ENCODE data around the gene SBSN.
A peak's percentile ranks its signal among the peaks of the same experiment; 100 is the strongest.

The SBSN gene

DNA sequence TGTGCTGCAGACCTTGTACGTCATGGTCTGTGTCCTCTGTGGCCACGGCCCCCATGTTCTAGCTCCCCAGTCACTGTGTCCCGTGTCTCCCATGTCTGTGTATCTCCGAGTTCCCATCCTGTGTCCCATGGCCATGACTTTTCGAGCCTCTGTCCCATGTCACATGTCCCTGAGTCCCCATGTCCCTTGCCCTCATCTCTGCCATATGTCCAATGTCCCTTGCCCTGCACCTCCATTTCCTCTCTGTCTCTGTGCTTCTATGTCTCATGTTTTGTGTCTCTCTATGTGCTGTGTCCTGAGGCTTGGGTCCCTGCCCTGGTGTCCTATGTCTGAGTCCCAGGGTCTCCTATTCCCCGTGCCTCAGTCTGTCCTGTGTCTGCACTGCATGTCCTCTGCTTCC lies 33.3 kb upstream of the SBSN start:
- TF ChIP-seq POLR2A (IDR thresholded peaks at IDR 0.05; ENCODE audit: low read depth, low read length) (no peak), SPI1 (IDR thresholded peaks at IDR 0.05; ENCODE audit: low read depth, low read length) (no peak), TAF1 (IDR thresholded peaks at IDR 0.05; ENCODE audit: low read depth, low read length) (no peak), POLR2AphosphoS5 (IDR thresholded peaks at IDR 0.05; ENCODE audit: low read depth, low read length) (no peak), POU2F2 (IDR thresholded peaks at IDR 0.05; ENCODE audit: low read depth, low read length) (no peak), PAX5 (IDR thresholded peaks at IDR 0.05; ENCODE audit: insufficient read depth, low read length, severe bottlenecking) (no peak)
- no peak for FAIRE-seq

GRCh38 chr19:35560677-35561076 lies 32.6 kb upstream of the SBSN start:
- FAIRE-seq: no peak
- no peak for DNase-seq (ENCODE audit: insufficient read length, low spot score)
- no peak for TF ChIP-seq POLR2AphosphoS5 (IDR thresholded peaks at IDR 0.05; ENCODE audit: low read depth, low read length)
- no peak for TF ChIP-seq TAF1 (IDR thresholded peaks at IDR 0.05; ENCODE audit: low read depth, low read length)
- no peak for TF ChIP-seq PAX5 (IDR thresholded peaks at IDR 0.05; ENCODE audit: insufficient read depth, low read length, severe bottlenecking)
- TF ChIP-seq POU2F2 (IDR thresholded peaks at IDR 0.05; ENCODE audit: low read depth, low read length): no peak
- no peak for TF ChIP-seq POLR2A (IDR thresholded peaks at IDR 0.05; ENCODE audit: low read depth, low read length)
- no peak for TF ChIP-seq SPI1 (IDR thresholded peaks at IDR 0.05; ENCODE audit: low read depth, low read length)

More for the DNA sequence above, 33.3 kb upstream of the SBSN start:
- no peak for DNase-seq (ENCODE audit: insufficient read length, low spot score)

GRCh38 chr19:35560271-35560670 lies 32.2 kb upstream of the SBSN start:
- FAIRE-seq (no peak), DNase-seq (ENCODE audit: insufficient read length, low spot score) (no peak)
- TF ChIP-seq TAF1 (IDR thresholded peaks at IDR 0.05; ENCODE audit: low read depth, low read length): no peak
- no peak for TF ChIP-seq POLR2AphosphoS5 (IDR thresholded peaks at IDR 0.05; ENCODE audit: low read depth, low read length)
- TF ChIP-seq POU2F2 (IDR thresholded peaks at IDR 0.05; ENCODE audit: low read depth, low read length): no peak
- TF ChIP-seq SPI1 (IDR thresholded peaks at IDR 0.05; ENCODE audit: low read depth, low read length): no peak
- TF ChIP-seq POLR2A (IDR thresholded peaks at IDR 0.05; ENCODE audit: low read depth, low read length): no peak
- TF ChIP-seq PAX5 (IDR thresholded peaks at IDR 0.05; ENCODE audit: insufficient read depth, low read length, severe bottlenecking): no peak

GRCh38 chr19:35559781-35560180 lies 31.7 kb upstream of the SBSN start:
- FAIRE-seq: no peak
- DNase-seq (ENCODE audit: insufficient read length, low spot score): no peak
- TF ChIP-seq SPI1 (IDR thresholded peaks at IDR 0.05; ENCODE audit: low read depth, low read length) (no peak), POU2F2 (IDR thresholded peaks at IDR 0.05; ENCODE audit: low read depth, low read length) (no peak), TAF1 (IDR thresholded peaks at IDR 0.05; ENCODE audit: low read depth, low read length) (no peak), POLR2A (IDR thresholded peaks at IDR 0.05; ENCODE audit: low read depth, low read length) (no peak), PAX5 (IDR thresholded peaks at IDR 0.05; ENCODE audit: insufficient read depth, low read length, severe bottlenecking) (no peak), POLR2AphosphoS5 (IDR thresholded peaks at IDR 0.05; ENCODE audit: low read depth, low read length) (no peak)

- TF ChIP-seq PAX5 (IDR thresholded peaks at IDR 0.05; ENCODE audit: insufficient read depth, low read length, severe bottlenecking): no peak
- TF ChIP-seq POLR2A (IDR thresholded peaks at IDR 0.05; ENCODE audit: low read depth, low read length): no peak
- TF ChIP-seq POLR2AphosphoS5 (IDR thresholded peaks at IDR 0.05; ENCODE audit: low read depth, low read length): no peak
- TF ChIP-seq SPI1 (IDR thresholded peaks at IDR 0.05; ENCODE audit: low read depth, low read length): no peak
- TF ChIP-seq TAF1 (IDR thresholded peaks at IDR 0.05; ENCODE audit: low read depth, low read length): no peak
- no peak for TF ChIP-seq POU2F2 (IDR thresholded peaks at IDR 0.05; ENCODE audit: low read depth, low read length)
- no peak for FAIRE-seq
- peak; percentile 57 for DNase-seq (ENCODE audit: insufficient read length, low spot score)
These were observed 31.2 kb upstream of the SBSN start for GRCh38 chr19:35559281-35559659.

- DNase-seq (ENCODE audit: insufficient read length, low spot score) (no peak), FAIRE-seq (peak; percentile 69)
- TF ChIP-seq POU2F2 (IDR thresholded peaks at IDR 0.05; ENCODE audit: low read depth, low read length) (no peak), PAX5 (IDR thresholded peaks at IDR 0.05; ENCODE audit: insufficient read depth, low read length, severe bottlenecking) (no peak), POLR2A (IDR thresholded peaks at IDR 0.05; ENCODE audit: low read depth, low read length) (no peak), SPI1 (IDR thresholded peaks at IDR 0.05; ENCODE audit: low read depth, low read length) (no peak), POLR2AphosphoS5 (IDR thresholded peaks at IDR 0.05; ENCODE audit: low read depth, low read length) (no peak), TAF1 (IDR thresholded peaks at IDR 0.05; ENCODE audit: low read depth, low read length) (no peak)
These were observed 30.5 kb upstream of the SBSN start for GRCh38 chr19:35558400-35559280.

GRCh38 chr19:35557539-35558399 lies 29.7 kb upstream of the SBSN start:
- FAIRE-seq: peak; percentile 84
- TF ChIP-seq POLR2A (IDR thresholded peaks at IDR 0.05; ENCODE audit: low read depth, low read length): no peak
- TF ChIP-seq PAX5 (IDR thresholded peaks at IDR 0.05; ENCODE audit: insufficient read depth, low read length, severe bottlenecking): no peak
- TF ChIP-seq SPI1 (IDR thresholded peaks at IDR 0.05; ENCODE audit: low read depth, low read length): no peak
- TF ChIP-seq POLR2AphosphoS5 (IDR thresholded peaks at IDR 0.05; ENCODE audit: low read depth, low read length): no peak
- TF ChIP-seq TAF1 (IDR thresholded peaks at IDR 0.05; ENCODE audit: low read depth, low read length): no peak
- TF ChIP-seq POU2F2 (IDR thresholded peaks at IDR 0.05; ENCODE audit: low read depth, low read length): no peak
- DNase-seq (ENCODE audit: insufficient read length, low spot score): peak; percentile 64

DNA sequence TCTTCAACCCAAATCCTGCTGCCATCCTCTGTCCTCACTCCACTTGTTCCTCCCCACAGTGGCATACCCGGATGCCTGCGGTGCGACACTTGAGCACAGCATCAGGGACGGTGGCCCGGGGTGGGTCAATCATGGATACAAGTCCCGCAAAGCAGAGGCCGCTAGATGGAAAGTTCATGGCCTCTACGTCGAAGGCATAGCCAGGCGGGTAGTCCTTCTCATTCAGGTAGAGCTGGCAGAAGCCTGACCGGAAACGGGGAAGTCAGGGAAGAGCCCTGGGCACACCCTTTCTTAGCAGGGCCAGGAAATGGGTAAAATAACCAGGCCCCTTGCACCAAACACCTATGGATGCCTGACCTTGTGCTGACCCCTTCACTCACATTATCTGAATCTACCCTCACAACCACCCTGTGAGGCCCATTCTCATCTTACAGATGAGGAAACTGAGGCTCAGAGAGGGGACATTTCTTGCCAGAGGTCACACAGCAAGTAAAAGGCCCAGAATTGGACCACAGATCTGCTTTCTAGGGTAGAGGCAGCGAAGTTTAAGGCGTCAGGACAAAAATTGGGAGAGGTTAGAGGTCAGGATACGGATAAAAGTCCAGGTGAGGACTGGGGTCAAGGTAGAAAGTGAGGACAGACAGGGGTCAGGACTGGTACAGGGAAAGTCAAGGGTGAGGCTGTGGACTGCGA lies 28.9 kb upstream of the SBSN start:
- TF ChIP-seq POU2F2 (IDR thresholded peaks at IDR 0.05; ENCODE audit: low read depth, low read length) (no peak), POLR2AphosphoS5 (IDR thresholded peaks at IDR 0.05; ENCODE audit: low read depth, low read length) (no peak), TAF1 (IDR thresholded peaks at IDR 0.05; ENCODE audit: low read depth, low read length) (no peak), SPI1 (IDR thresholded peaks at IDR 0.05; ENCODE audit: low read depth, low read length) (no peak), POLR2A (IDR thresholded peaks at IDR 0.05; ENCODE audit: low read depth, low read length) (no peak), PAX5 (IDR thresholded peaks at IDR 0.05; ENCODE audit: insufficient read depth, low read length, severe bottlenecking) (no peak)
- DNase-seq (ENCODE audit: insufficient read length, low spot score): no peak
- FAIRE-seq: no peak
